Measurements from ENCODE around the gene MYH15. TPM values are rescaled to one million over a fixed set of nuclear protein-coding genes. Genes with fewer than 3 reads are reported as not detected.

The MYH15 gene
- total RNA-seq, 4 donors from 2014 or later: 0.08 to 0.11 (median 0.10) TPM; not detected in 1

GRCh38 chr3:108474581-108474980 lies 35.8 kb downstream of the MYH15 start:
- 80 to 83% methylated on average over 3 of the region's 3 CpGs for WGBS, 2 donors
- Histone ChIP-seq H3K4me1 (peaks cover 10 to 12% of the 10 kb centered on the region in 2 donors), H3K36me3 (no peaks in the 10 kb centered on the region), H3K27me3 (no peaks in the 10 kb centered on the region), H3K9me3 (no peaks in the 10 kb centered on the region), H3K4me3 (replicated peaks in 1 of 3) (no peak overlapping the region), H3K27ac (no peak overlapping the region)
- TF ChIP-seq CTCF (IDR thresholded peaks at IDR 0.05) (no peak), POLR2A (IDR thresholded peaks at IDR 0.05) (no peak)
- DNase-seq: no peak
- intact Hi-C loops (cut with DNase I): no loop called here

GRCh38 chr3:108473711-108474110 lies 36.7 kb downstream of the MYH15 start:
- Histone ChIP-seq H3K27ac (no peak overlapping the region), H3K9me3 (no peaks in the 10 kb centered on the region), H3K36me3 (no peaks in the 10 kb centered on the region), H3K4me1 (peaks cover 6 to 7% of the 10 kb centered on the region in 2 donors), H3K4me3 (replicated peaks in 1 of 3) (no peak overlapping the region), H3K27me3 (no peaks in the 10 kb centered on the region)
- no peak for TF ChIP-seq CTCF (IDR thresholded peaks at IDR 0.05)
- no peak for TF ChIP-seq POLR2A (IDR thresholded peaks at IDR 0.05)
- intact Hi-C loops (cut with DNase I): no loop called here
- no peak for DNase-seq

GRCh38 chr3:108472001-108472591 lies 38.3 kb downstream of the MYH15 start:
- intact Hi-C loops (cut with DNase I): no loop called here
- no peak overlapping the region for H3K4me3 ChIP-seq (replicated peaks in 1 of 3)
- no peak for DNase-seq
- H3K36me3 ChIP-seq: no peaks in the 10 kb centered on the region
- H3K9me3 ChIP-seq: no peaks in the 10 kb centered on the region
- no peaks in the 10 kb centered on the region for H3K27me3 ChIP-seq
- TF ChIP-seq POLR2A (IDR thresholded peaks at IDR 0.05): no peak
- TF ChIP-seq CTCF (IDR thresholded peaks at IDR 0.05): no peak
- no peaks in the 10 kb centered on the region for H3K4me1 ChIP-seq
- 63 to 78% methylated on average over 5 of the region's 5 CpGs for WGBS, 2 donors
- no peak overlapping the region for H3K27ac ChIP-seq

GRCh38 chr3:108471426-108471825 lies 39.0 kb downstream of the MYH15 start:
- intact Hi-C loops (cut with DNase I): no loop called here
- DNase-seq: no peak
- H3K27ac ChIP-seq: no peak overlapping the region
- no peaks in the 10 kb centered on the region for H3K4me1 ChIP-seq
- no peaks in the 10 kb centered on the region for H3K36me3 ChIP-seq
- no peaks in the 10 kb centered on the region for H3K27me3 ChIP-seq
- TF ChIP-seq CTCF (IDR thresholded peaks at IDR 0.05) (no peak), POLR2A (IDR thresholded peaks at IDR 0.05) (no peak)
- no peak overlapping the region for H3K4me3 ChIP-seq (replicated peaks in 1 of 3)
- no peaks in the 10 kb centered on the region for H3K9me3 ChIP-seq

- Histone ChIP-seq H3K4me3 (replicated peaks in 1 of 3) (no peak overlapping the region), H3K27ac (no peak overlapping the region), H3K9me3 (no peaks in the 10 kb centered on the region), H3K4me1 (no peaks in the 10 kb centered on the region), H3K27me3 (no peaks in the 10 kb centered on the region), H3K36me3 (no peaks in the 10 kb centered on the region)
- TF ChIP-seq CTCF (IDR thresholded peaks at IDR 0.05) (no peak), POLR2A (IDR thresholded peaks at IDR 0.05) (no peak)
- intact Hi-C loops (cut with DNase I): no loop called here
- 93 to 94% methylated on average over 5 of the region's 5 CpGs for WGBS, 2 donors
- no peak for DNase-seq
These were observed 41.3 kb downstream of the MYH15 start for GRCh38 chr3:108469126-108469525.

Measured in thyroid gland (tissue), 4 donors.